Body of pancreas (tissue), 4 donors: Measurements from ENCODE around the gene SLC16A8. TPM values are rescaled to one million over a fixed set of nuclear protein-coding genes. Genes with fewer than 3 reads are reported as not detected.

ENCODE experiments used
- ATAC-seq: fragments of 150-250 bp; one replicate; pipeline ENCODE4 v1.9.1; 2016
- DNase-seq, 4 donors: peaks; one replicate each; pipeline ENCODE4 v3.0.0-alpha.2; 2019
- H3K27ac ChIP-seq, 4 donors: fragments of 200-600 bp; sonication (generic); 1 replicate in 3 of 4; 2 replicates in 1 of 4; pipeline versions ENCODE4 v1.5.1 to v1.6.1; 2016 to 2019; ENCODE audit warnings: mild to moderate bottlenecking in 1 of 4, mixed read lengths in 1 of 4, moderate library complexity in 1 of 4
- H3K27me3 ChIP-seq, 2 donors: fragments of 200-600 bp; sonication (generic); one replicate each; pipeline ENCODE4 v1.6.0; 2016; ENCODE audit warnings: mild to moderate bottlenecking in 1 of 2
- H3K36me3 ChIP-seq, 2 donors: fragments of 200-600 bp; sonication (generic); replicated peaks in 1 of 2; 2 replicates each; pipeline ENCODE4 v1.5.1; 2016; ENCODE audit warnings: low read depth in 2 of 2; ENCODE audit not compliant: insufficient read depth in 1 of 2
- H3K4me1 ChIP-seq: fragments of 200-600 bp; sonication (generic); one replicate; pipeline ENCODE4 v1.6.0; 2016
- H3K4me3 ChIP-seq, 2 donors: fragments of 200-600 bp; sonication (generic); 1 replicate in 1 of 2; 2 replicates in 1 of 2; pipeline ENCODE4 v1.5.1; 2016 to 2019
- H3K9me3 ChIP-seq, 3 donors: fragments of 200-600 bp; sonication (generic); 1 replicate in 2 of 3; 2 replicates in 1 of 3; pipeline ENCODE4 v1.5.1; 2016
- POLR2A ChIP-seq, 3 donors: fragments of 450-650 bp; IDR thresholded peaks; one replicate each; pipeline ENCODE4 v1.6.1; 2016; ENCODE audit warnings: antibody characterized with exemption in 3 of 3, mild to moderate bottlenecking in 2 of 3
- WGBS, 2 donors: methylation state at CpG; one replicate each; pipeline ENCODE4 v1.1.5; 2017; 5-methylcytosine and 5-hydroxymethylcytosine counted together
- intact Hi-C: fragments of 100-400 bp; cut with DNase I; formaldehyde crosslinking; loops from one replicate; pipeline ENCODE4 v1.15.1; 2023
- total RNA-seq, 2 donors: library from RNA; depleted of rRNA; stranded (reverse); fragments of >200 nt; gene quantifications; one replicate each; pipeline ENCODE4 v1.1.0, GENCODE V29; 2016
- TF ChIP-seq, protein P1 (sequence below), 7 experiments: fragments of 450-650 bp in 4 of 7; fragments of 200-600 bp in 3 of 7; sonication (generic) in 3 of 7; IDR thresholded peaks; one replicate each; pipeline ENCODE4 v1.5.1; 2016 to 2019; ENCODE audit warnings: antibody characterized with exemption in 7 of 7

SLC16A8 gene
- total RNA-seq, 2 donors from 2014 or later, result not detected

DNA sequence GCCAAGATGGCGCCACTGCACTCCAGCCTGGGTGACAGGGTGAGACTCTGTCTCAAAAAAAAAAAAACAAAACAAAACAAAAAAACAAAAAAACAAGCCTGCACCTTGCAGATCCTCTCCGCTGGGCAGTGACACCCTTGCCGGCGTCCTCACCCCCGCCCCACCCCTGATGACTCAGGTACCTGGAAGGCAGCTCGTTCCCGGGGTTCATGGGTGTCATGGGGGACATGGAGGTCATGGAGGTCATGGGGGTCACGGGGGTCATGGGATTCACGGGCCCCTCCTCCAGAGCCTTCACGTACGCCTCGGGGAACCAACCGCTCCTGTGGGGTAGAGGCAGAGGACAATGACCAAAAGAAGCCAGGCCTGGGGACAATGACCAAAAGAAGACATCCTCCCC, 3.0 kb upstream of the SLC16A8 start:
- Histone ChIP-seq H3K9me3 (no peaks in the 10 kb centered on the region), H3K27ac (no peak overlapping the region), H3K4me3 (no peak overlapping the region), H3K36me3 (no peaks in the 10 kb centered on the region), H3K27me3 (peaks cover 0 to 8% of the 10 kb centered on the region in 2 donors), H3K4me1 (peaks cover 8% of the 10 kb centered on the region)
- WGBS, 2 donors, result 87 to 90% methylated on average over 13 of the region's 13 CpGs
- ATAC-seq (no peak), DNase-seq (no peak)
- TF ChIP-seq POLR2A (IDR thresholded peaks at IDR 0.05), result no peak
- TF ChIP-seq, protein P1, sequence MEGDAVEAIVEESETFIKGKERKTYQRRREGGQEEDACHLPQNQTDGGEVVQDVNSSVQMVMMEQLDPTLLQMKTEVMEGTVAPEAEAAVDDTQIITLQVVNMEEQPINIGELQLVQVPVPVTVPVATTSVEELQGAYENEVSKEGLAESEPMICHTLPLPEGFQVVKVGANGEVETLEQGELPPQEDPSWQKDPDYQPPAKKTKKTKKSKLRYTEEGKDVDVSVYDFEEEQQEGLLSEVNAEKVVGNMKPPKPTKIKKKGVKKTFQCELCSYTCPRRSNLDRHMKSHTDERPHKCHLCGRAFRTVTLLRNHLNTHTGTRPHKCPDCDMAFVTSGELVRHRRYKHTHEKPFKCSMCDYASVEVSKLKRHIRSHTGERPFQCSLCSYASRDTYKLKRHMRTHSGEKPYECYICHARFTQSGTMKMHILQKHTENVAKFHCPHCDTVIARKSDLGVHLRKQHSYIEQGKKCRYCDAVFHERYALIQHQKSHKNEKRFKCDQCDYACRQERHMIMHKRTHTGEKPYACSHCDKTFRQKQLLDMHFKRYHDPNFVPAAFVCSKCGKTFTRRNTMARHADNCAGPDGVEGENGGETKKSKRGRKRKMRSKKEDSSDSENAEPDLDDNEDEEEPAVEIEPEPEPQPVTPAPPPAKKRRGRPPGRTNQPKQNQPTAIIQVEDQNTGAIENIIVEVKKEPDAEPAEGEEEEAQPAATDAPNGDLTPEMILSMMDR (IDR thresholded peaks at IDR 0.05), result no peak
- intact Hi-C loops, result no loop called here

GRCh38 chr22:38086001-38086845, 2.2 kb upstream of the SLC16A8 start:
- DNase-seq (no peak), ATAC-seq (no peak)
- Histone ChIP-seq H3K9me3 (no peaks in the 10 kb centered on the region), H3K27me3 (peaks cover 0 to 14% of the 10 kb centered on the region in 2 donors), H3K27ac (no peak overlapping the region), H3K4me3 (no peak overlapping the region), H3K4me1 (peaks cover 15% of the 10 kb centered on the region), H3K36me3 (no peaks in the 10 kb centered on the region)
- intact Hi-C loops, result no loop called here
- TF ChIP-seq, protein P1 (IDR thresholded peaks at IDR 0.05), result no peak
- TF ChIP-seq POLR2A (IDR thresholded peaks at IDR 0.05), result no peak
- 86 to 98% methylated on average over 5 to 23 of the region's 25 CpGs for WGBS, 2 donors

DNA sequence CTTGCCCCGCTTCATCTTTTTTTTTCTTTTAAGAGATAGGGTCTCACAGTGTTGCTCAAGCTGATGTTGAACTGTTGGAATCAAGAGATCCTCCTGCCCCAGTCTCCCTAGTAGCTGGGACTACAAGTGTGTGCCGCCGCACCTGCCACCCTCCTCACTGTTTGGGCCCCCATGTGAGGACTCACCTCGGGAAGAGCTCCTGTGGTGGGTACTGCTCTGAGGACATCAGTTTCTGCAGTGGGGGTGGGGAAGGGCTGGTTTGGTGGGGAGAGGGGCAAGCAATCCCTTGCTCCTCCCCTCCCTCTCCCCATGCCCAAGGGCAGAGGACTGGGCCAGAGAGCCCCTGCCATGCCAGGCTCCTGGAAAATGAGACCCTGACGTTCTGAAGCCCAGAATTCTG, 1.5 kb upstream of the SLC16A8 start:
- peaks cover 0 to 14% of the 10 kb centered on the region in 2 donors for H3K27me3 ChIP-seq

GRCh38 chr22:38085056-38085455, 1.1 kb upstream of the SLC16A8 start:
- peaks cover 23% of the 10 kb centered on the region for H3K4me1 ChIP-seq
- no peak overlapping the region for H3K27ac ChIP-seq
- intact Hi-C loops, result no loop called here
- ATAC-seq, result no peak
- H3K27me3 ChIP-seq, result peaks cover 0 to 14% of the 10 kb centered on the region in 2 donors
- H3K4me3 ChIP-seq, result no peak overlapping the region
- no peak for DNase-seq
- no peaks in the 10 kb centered on the region for H3K9me3 ChIP-seq
- no peaks in the 10 kb centered on the region for H3K36me3 ChIP-seq
- TF ChIP-seq, protein P1 (IDR thresholded peaks at IDR 0.05), result no peak
- no peak for TF ChIP-seq POLR2A (IDR thresholded peaks at IDR 0.05)
- WGBS, 2 donors, result 89 to 95% methylated on average over 7 to 12 of the region's 12 CpGs

More for the DNA sequence above, 1.5 kb upstream of the SLC16A8 start:
- 79 to 88% methylated on average over 4 to 5 of the region's 5 CpGs for WGBS, 2 donors
- TF ChIP-seq POLR2A (IDR thresholded peaks at IDR 0.05), result no peak
- TF ChIP-seq, protein P1 (IDR thresholded peaks at IDR 0.05), result no peak
- Histone ChIP-seq H3K27ac (no peak overlapping the region), H3K9me3 (no peaks in the 10 kb centered on the region), H3K36me3 (no peaks in the 10 kb centered on the region), H3K4me3 (no peak overlapping the region), H3K4me1 (peaks cover 22% of the 10 kb centered on the region)
- intact Hi-C loops, result no loop called here
- DNase-seq, result no peak
- ATAC-seq, result no peak
